Natural killer cell (primary cell): Measurements from ENCODE around the gene PRODH2. TPM values are rescaled to one million over a fixed set of nuclear protein-coding genes. Genes with fewer than 3 reads are reported as not detected.
A peak's percentile ranks its signal among the peaks of the same experiment; 100 is the strongest.

ENCODE experiments used
- ATAC-seq, 3 donors: fragments of 150-1000 bp in 2 of 3; fragments of 200-7000 bp in 1 of 3; cut with Tn5 transposase; 1 replicate in 1 of 3; 2 replicates in 2 of 3; pipeline ENCODE4 v1.10.0; 2021; ENCODE audit warnings: mild to moderate bottlenecking in 2 of 3, moderate library complexity in 2 of 3
- DNase-seq, 2 donors: peaks; one replicate each; pipeline versions ENCODE4 v3.0.0 to v3.0.0-alpha.2; 2013 to 2021; ENCODE audit warnings: mixed read lengths in 1 of 2
- H3K27ac ChIP-seq: one replicate; pipeline ENCODE4 v1.5.1; 2013; ENCODE audit warnings: mild to moderate bottlenecking, low read length
- H3K27me3 ChIP-seq: one replicate; pipeline ENCODE4 v1.6.1; 2013; ENCODE audit warnings: low read length; ENCODE audit not compliant: control insufficient read depth, insufficient read depth
- H3K36me3 ChIP-seq: one replicate; pipeline ENCODE4 v1.6.1; 2013; ENCODE audit warnings: low read length; ENCODE audit not compliant: control insufficient read depth, insufficient read depth
- H3K4me1 ChIP-seq: one replicate; pipeline ENCODE4 v1.6.1; 2013; ENCODE audit warnings: low read length; ENCODE audit not compliant: control insufficient read depth, insufficient read depth
- H3K4me3 ChIP-seq: one replicate; pipeline ENCODE4 v1.5.1; 2013; ENCODE audit warnings: low read length
- H3K9me3 ChIP-seq: one replicate; pipeline ENCODE4 v1.6.1; 2013; ENCODE audit warnings: low read length; ENCODE audit not compliant: control insufficient read depth, insufficient read depth
- H3K27ac Mint-ChIP-seq, 2 donors: one replicate each; pipeline ENCODE4 v1.8.0; 2022; ENCODE audit warnings: mild to moderate bottlenecking in 2 of 2, mixed read lengths in 2 of 2, moderate library complexity in 1 of 2
- H3K27me3 Mint-ChIP-seq, 2 donors: one replicate each; pipeline ENCODE4 v1.8.0; 2022; ENCODE audit warnings: low read depth in 2 of 2, mixed read lengths in 2 of 2
- H3K36me3 Mint-ChIP-seq: one replicate; pipeline ENCODE4 v1.8.0; 2022; ENCODE audit warnings: mixed read lengths
- H3K4me1 Mint-ChIP-seq, 2 donors: one replicate each; pipeline ENCODE4 v1.8.0; 2022; ENCODE audit warnings: mixed read lengths in 2 of 2
- H3K4me3 Mint-ChIP-seq: one replicate; pipeline ENCODE4 v1.8.0; 2022; ENCODE audit warnings: mild to moderate bottlenecking, moderate library complexity, mixed read lengths
- H3K9me3 Mint-ChIP-seq, 2 donors: one replicate each; pipeline ENCODE4 v1.8.0; 2022; ENCODE audit warnings: mixed read lengths in 2 of 2
- WGBS: methylation state at CpG from one replicate; pipeline ENCODE4 v1.1.7; 2013; ENCODE audit warnings: missing lambda C conversion rate; ENCODE audit not compliant: insufficient coverage; 5-methylcytosine and 5-hydroxymethylcytosine counted together
- intact Hi-C: fragments of 100-400 bp; cut with micrococcal nuclease; formaldehyde crosslinking; loops from one replicate; pipeline ENCODE4 v1.14.2; 2022
- total RNA-seq, 4 donors: library from RNA; stranded (reverse); fragments of 120-200 nt in 1 of 4; gene quantifications; one replicate each; pipeline versions ENCODE4 v1.2.3 to v1.2.4, GENCODE V29; 2013 to 2022
- TF ChIP-seq, protein P1 (sequence below): fragments of 200-600 bp; IDR thresholded peaks from one replicate; pipeline ENCODE4 v1.8.0; 2022; ENCODE audit warnings: antibody characterized with exemption

PRODH2 gene
- total RNA-seq, 3 donors from 2014 or later (not counting 1 experiment from before 2014, with no cell fraction given) = not detected

DNA sequence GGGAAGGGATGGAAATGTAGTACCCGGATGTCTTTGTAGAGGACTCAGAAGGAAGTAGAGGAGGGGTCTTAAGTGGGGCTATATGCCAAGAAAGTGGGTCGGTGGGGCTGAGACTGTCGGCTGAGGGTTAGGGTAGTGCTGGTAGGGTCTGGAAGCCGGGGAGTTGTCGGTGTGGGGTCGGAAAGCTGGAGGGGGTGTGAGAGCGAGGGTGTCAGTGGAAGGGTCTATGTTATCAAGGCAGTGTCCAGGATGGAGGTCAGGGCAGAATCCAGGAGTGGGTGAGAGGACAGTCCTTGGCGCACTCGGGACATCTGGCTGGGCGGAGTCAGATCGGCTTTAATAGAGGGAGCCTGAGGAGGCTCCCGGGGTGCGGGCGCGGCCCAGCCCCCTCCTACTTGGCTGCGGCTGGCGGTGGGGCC, 57.5 kb downstream of the PRODH2 start:
- intact Hi-C loops = loop anchor here (5.0 kb wide), 1 partner anchor 113 kb away; the partner anchor contains the start of gene ETV2
- Histone ChIP-seq H3K36me3 (peaks cover 24% of the 10 kb centered on the region), H3K9me3 (no peaks in the 10 kb centered on the region), H3K27me3 (no peaks in the 10 kb centered on the region), H3K27ac (no peak overlapping the region), H3K4me3 (no peak overlapping the region), H3K4me1 (peaks cover 29% of the 10 kb centered on the region)
- H3K27me3 Mint-ChIP-seq = peaks cover 0 to 18% of the 10 kb centered on the region in 2 donors
- DNase-seq (no peak), ATAC-seq (no peak)
- H3K4me3 Mint-ChIP-seq = peak overlapping the region; percentile 37
- H3K36me3 Mint-ChIP-seq = no peaks in the 10 kb centered on the region
- H3K9me3 Mint-ChIP-seq = no peaks in the 10 kb centered on the region
- no peak overlapping the region for H3K27ac Mint-ChIP-seq
- TF ChIP-seq, protein P1, sequence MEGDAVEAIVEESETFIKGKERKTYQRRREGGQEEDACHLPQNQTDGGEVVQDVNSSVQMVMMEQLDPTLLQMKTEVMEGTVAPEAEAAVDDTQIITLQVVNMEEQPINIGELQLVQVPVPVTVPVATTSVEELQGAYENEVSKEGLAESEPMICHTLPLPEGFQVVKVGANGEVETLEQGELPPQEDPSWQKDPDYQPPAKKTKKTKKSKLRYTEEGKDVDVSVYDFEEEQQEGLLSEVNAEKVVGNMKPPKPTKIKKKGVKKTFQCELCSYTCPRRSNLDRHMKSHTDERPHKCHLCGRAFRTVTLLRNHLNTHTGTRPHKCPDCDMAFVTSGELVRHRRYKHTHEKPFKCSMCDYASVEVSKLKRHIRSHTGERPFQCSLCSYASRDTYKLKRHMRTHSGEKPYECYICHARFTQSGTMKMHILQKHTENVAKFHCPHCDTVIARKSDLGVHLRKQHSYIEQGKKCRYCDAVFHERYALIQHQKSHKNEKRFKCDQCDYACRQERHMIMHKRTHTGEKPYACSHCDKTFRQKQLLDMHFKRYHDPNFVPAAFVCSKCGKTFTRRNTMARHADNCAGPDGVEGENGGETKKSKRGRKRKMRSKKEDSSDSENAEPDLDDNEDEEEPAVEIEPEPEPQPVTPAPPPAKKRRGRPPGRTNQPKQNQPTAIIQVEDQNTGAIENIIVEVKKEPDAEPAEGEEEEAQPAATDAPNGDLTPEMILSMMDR = no peak
- H3K4me1 Mint-ChIP-seq = peaks cover 29 to 40% of the 10 kb centered on the region in 2 donors
- WGBS = 74% methylated on average over 17 of the region's 17 CpGs

DNA sequence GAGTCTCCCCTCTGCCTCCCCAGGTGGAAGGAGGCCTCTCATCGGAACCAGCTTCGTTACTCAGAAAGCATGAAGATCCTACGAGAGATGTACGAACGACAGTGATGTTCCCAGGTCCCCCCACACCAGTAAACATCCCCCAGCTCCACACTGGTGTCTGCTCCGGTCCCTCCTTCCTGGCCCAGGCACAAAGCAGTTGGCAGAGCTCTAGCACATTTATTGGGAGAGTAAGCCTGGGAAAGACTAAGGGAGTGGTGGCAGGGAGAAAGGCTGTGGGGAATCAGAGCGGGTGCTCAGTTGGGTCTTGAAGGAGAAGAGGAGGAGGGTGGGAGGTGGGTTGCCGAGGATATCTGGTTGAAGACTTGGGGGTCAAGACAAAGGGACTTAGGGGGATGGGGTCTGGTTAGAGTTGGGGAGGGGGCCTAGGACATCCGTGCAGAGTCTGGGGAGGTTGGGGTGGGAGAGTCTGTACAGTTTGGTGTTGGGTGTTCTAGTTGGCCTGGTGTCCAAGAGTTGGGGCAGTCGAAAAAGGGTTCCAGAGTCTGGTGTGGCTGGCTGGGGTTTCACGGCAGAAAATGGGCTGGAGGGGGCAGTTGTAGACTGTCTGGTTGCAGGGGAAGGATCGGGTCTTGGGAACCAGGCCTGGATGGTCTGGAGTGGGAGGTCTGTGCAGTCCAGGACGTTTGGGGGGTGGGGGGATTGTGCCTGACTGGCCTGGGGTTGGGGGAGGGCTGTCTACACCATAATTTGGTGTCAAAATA, 58.1 kb downstream of the PRODH2 start:
- Histone ChIP-seq H3K4me3 (no peak overlapping the region), H3K27ac (no peak overlapping the region), H3K4me1 (peaks cover 34% of the 10 kb centered on the region), H3K36me3 (peaks cover 24% of the 10 kb centered on the region), H3K27me3 (no peaks in the 10 kb centered on the region), H3K9me3 (no peaks in the 10 kb centered on the region)
- TF ChIP-seq, protein P1 = no peak
- H3K4me1 Mint-ChIP-seq = peaks cover 29 to 41% of the 10 kb centered on the region in 2 donors
- H3K27me3 Mint-ChIP-seq = peaks cover 0 to 18% of the 10 kb centered on the region in 2 donors
- peak overlapping the region; percentile 37 for H3K4me3 Mint-ChIP-seq
- H3K9me3 Mint-ChIP-seq = no peaks in the 10 kb centered on the region
- H3K36me3 Mint-ChIP-seq = no peaks in the 10 kb centered on the region
- no peak for DNase-seq
- 93% methylated on average over 13 of the region's 13 CpGs for WGBS
- no peak overlapping the region for H3K27ac Mint-ChIP-seq
- ATAC-seq = no peak
- intact Hi-C loops = loop anchor here (5.0 kb wide), 1 partner anchor 112 kb away; the partner anchor contains the start of gene ETV2

DNA sequence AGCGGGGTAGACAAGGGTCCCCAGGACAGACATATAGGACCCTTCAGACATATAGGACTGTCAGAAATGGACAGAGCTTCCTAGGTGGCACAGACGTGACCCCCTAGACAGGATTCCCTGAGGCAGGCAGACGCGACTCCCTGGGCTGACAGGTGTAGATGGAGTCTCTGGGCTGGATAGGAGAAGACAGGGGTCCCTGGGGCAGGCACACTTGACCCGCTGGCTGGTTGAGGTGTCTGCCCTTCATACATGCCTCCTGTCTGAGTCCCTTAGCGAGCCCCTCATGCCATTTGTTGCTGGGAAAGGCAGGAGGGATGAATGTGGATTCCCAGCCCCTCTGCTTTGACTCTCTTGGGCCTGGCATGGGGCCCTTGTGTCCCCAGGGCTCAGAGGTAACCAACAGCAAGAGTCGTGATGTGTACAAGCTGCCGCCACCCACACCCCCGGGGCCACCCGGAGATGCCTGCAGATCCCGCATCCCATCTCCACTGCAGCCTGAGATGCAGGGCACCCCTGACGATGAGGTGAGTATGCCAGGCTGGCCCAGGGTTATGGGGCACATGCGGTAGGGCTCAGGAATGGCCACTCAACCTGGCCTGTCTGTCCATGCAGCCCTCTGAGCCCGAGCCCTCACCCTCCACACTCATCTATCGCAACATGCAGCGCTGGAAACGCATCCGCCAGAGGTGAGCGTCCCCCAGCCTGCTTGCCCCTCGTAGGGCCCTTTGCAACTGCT, 58.8 kb downstream of the PRODH2 start:
- DNase-seq (no peak), ATAC-seq (no peak)
- Histone ChIP-seq H3K27ac (no peak overlapping the region), H3K27me3 (no peaks in the 10 kb centered on the region), H3K9me3 (no peaks in the 10 kb centered on the region), H3K4me1 (peaks cover 34% of the 10 kb centered on the region), H3K4me3 (no peak overlapping the region), H3K36me3 (peaks cover 24% of the 10 kb centered on the region)
- intact Hi-C loops = no loop called here
- H3K4me3 Mint-ChIP-seq = no peak overlapping the region
- peaks cover 25 to 41% of the 10 kb centered on the region in 2 donors for H3K4me1 Mint-ChIP-seq
- 96% methylated on average over 20 of the region's 20 CpGs for WGBS
- H3K27me3 Mint-ChIP-seq = peaks cover 0 to 18% of the 10 kb centered on the region in 2 donors
- no peaks in the 10 kb centered on the region for H3K36me3 Mint-ChIP-seq
- no peaks in the 10 kb centered on the region for H3K9me3 Mint-ChIP-seq
- H3K27ac Mint-ChIP-seq = no peak overlapping the region
- TF ChIP-seq, protein P1 = no peak
